GM12865 (cell line): ENCODE data around the gene BEND2.

Source experiments
- DNase-seq: peaks from one replicate; pipeline ENCODE4 v3.0.0; 2010; ENCODE audit warnings: low read depth
- H3K4me3 ChIP-seq: 2 replicates; pipeline ENCODE4 v1.5.1; 2011; ENCODE audit warnings: mild to moderate bottlenecking, low read depth, low read length, control low read depth
- TF ChIP-seq, protein P1 (sequence below): IDR thresholded peaks from 2 replicates; pipeline ENCODE4 v1.5.1; 2011; ENCODE audit warnings: low read length, control low read depth, low read depth, inconsistent platforms; ENCODE audit not compliant: insufficient read depth; ENCODE audit errors: missing control alignments

The BEND2 gene

GRCh38 chrX:18119856-18120255 is 100.8 kb downstream of the BEND2 start:
- TF ChIP-seq, protein P1, sequence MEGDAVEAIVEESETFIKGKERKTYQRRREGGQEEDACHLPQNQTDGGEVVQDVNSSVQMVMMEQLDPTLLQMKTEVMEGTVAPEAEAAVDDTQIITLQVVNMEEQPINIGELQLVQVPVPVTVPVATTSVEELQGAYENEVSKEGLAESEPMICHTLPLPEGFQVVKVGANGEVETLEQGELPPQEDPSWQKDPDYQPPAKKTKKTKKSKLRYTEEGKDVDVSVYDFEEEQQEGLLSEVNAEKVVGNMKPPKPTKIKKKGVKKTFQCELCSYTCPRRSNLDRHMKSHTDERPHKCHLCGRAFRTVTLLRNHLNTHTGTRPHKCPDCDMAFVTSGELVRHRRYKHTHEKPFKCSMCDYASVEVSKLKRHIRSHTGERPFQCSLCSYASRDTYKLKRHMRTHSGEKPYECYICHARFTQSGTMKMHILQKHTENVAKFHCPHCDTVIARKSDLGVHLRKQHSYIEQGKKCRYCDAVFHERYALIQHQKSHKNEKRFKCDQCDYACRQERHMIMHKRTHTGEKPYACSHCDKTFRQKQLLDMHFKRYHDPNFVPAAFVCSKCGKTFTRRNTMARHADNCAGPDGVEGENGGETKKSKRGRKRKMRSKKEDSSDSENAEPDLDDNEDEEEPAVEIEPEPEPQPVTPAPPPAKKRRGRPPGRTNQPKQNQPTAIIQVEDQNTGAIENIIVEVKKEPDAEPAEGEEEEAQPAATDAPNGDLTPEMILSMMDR: no peak
- H3K4me3 ChIP-seq: no peak overlapping the region
- no peak for DNase-seq
